ENCODE data around the gene MEIS2. TPM values are rescaled to one million over a fixed set of nuclear protein-coding genes. Genes with fewer than 3 reads are reported as not detected.

MEIS2 gene
- total and polyA plus RNA-seq, 9 donors = 27.7 to 73.7 (median 47.7) TPM

GRCh38 chr15:37014137-37014536, 86.2 kb downstream of the MEIS2 start:
- no peak for DNase-seq
- no peaks in the 10 kb centered on the region for H3K27me3 ChIP-seq
- no peak overlapping the region for H3K4me3 ChIP-seq
- peaks cover 11% of the 10 kb centered on the region for H3K4me1 ChIP-seq (ENCODE audit: insufficient read depth)
- intact Hi-C loops (cut with DNase I) = loop anchor here in 1 of 4 donors (10.0 kb wide), 1 partner anchor 81 kb away; no protein-coding TSS in a partner anchor
- WGBS, 3 donors = 44 to 48% (median 46%) methylated on average over 2 of the region's 2 CpGs
- H3K9me3 ChIP-seq = no peaks in the 10 kb centered on the region
- TF ChIP-seq CTCF (IDR thresholded peaks at IDR 0.05) (no peak), POLR2A (IDR thresholded peaks at IDR 0.05) (no peak), EP300 (IDR thresholded peaks at IDR 0.05) (no peak)
- H3K36me3 ChIP-seq = no peaks in the 10 kb centered on the region
- no peak overlapping the region for H3K27ac ChIP-seq

GRCh38 chr15:37010595-37010994, 89.8 kb downstream of the MEIS2 start:
- 86 to 96% (median 95%) methylated on average over 7 of the region's 7 CpGs for WGBS, 3 donors
- Histone ChIP-seq H3K9me3 (no peaks in the 10 kb centered on the region), H3K27ac (no peak overlapping the region), H3K36me3 (no peaks in the 10 kb centered on the region), H3K4me1 (ENCODE audit: insufficient read depth) (peaks cover 6% of the 10 kb centered on the region), H3K4me3 (no peak overlapping the region), H3K27me3 (no peaks in the 10 kb centered on the region)
- intact Hi-C loops (cut with DNase I) = loop anchor here in 1 of 4 donors (10.0 kb wide), 1 partner anchor 84 kb away; no protein-coding TSS in a partner anchor
- DNase-seq = no peak
- no peak for TF ChIP-seq POLR2A (IDR thresholded peaks at IDR 0.05)
- no peak for TF ChIP-seq CTCF (IDR thresholded peaks at IDR 0.05)
- TF ChIP-seq EP300 (IDR thresholded peaks at IDR 0.05) = no peak

GRCh38 chr15:37009288-37009687, 91.1 kb downstream of the MEIS2 start:
- intact Hi-C loops (cut with DNase I) = no loop called here
- Histone ChIP-seq H3K9me3 (no peaks in the 10 kb centered on the region), H3K27ac (no peak overlapping the region), H3K27me3 (no peaks in the 10 kb centered on the region), H3K36me3 (no peaks in the 10 kb centered on the region), H3K4me3 (no peak overlapping the region), H3K4me1 (ENCODE audit: insufficient read depth) (no peaks in the 10 kb centered on the region)
- WGBS, 3 donors = 95 to 98% (median 95%) methylated on average over 1 of the region's 1 CpG
- TF ChIP-seq CTCF (IDR thresholded peaks at IDR 0.05) (no peak), POLR2A (IDR thresholded peaks at IDR 0.05) (no peak), EP300 (IDR thresholded peaks at IDR 0.05) (no peak)
- DNase-seq = no peak

GRCh38 chr15:37008205-37008604, 92.1 kb downstream of the MEIS2 start:
- H3K36me3 ChIP-seq = no peaks in the 10 kb centered on the region
- no peak for DNase-seq
- intact Hi-C loops (cut with DNase I) = no loop called here
- H3K27ac ChIP-seq = no peak overlapping the region
- no peaks in the 10 kb centered on the region for H3K27me3 ChIP-seq
- no peaks in the 10 kb centered on the region for H3K9me3 ChIP-seq
- 93 to 98% (median 97%) methylated on average over 3 of the region's 3 CpGs for WGBS, 3 donors
- no peak overlapping the region for H3K4me3 ChIP-seq
- TF ChIP-seq POLR2A (IDR thresholded peaks at IDR 0.05) (no peak), EP300 (IDR thresholded peaks at IDR 0.05) (no peak), CTCF (IDR thresholded peaks at IDR 0.05) (no peak)
- H3K4me1 ChIP-seq (ENCODE audit: insufficient read depth) = no peaks in the 10 kb centered on the region
